Mesendoderm (in vitro differentiated cells): ENCODE results near the gene ATP5MC2.
A peak's percentile ranks its signal among the peaks of the same experiment; 100 is the strongest.

Experiments used
- DNase-seq: peaks from one replicate; pipeline ENCODE4 v3.0.0; 2013
- H2AK5ac ChIP-seq: 2 replicates; pipeline ENCODE4 v1.6.1; 2013; ENCODE audit warnings: low read length, inconsistent platforms
- H2BK120ac ChIP-seq: 2 replicates; pipeline ENCODE4 v1.6.1; 2013; ENCODE audit warnings: low read depth, mild to moderate bottlenecking, low read length, moderate library complexity, mixed read lengths
- H2BK15ac ChIP-seq: replicated peaks from 2 replicates; pipeline ENCODE4 v1.6.1; 2013; ENCODE audit warnings: low read depth, mild to moderate bottlenecking, moderate library complexity
- H2BK5ac ChIP-seq: 2 replicates; pipeline ENCODE4 v1.6.1; 2013; ENCODE audit warnings: low read length, inconsistent platforms
- H3K18ac ChIP-seq: 2 replicates; pipeline ENCODE4 v1.6.1; 2013; ENCODE audit warnings: mild to moderate bottlenecking, low read length, mixed read lengths
- H3K23ac ChIP-seq: one replicate; pipeline ENCODE4 v1.6.1; 2013; ENCODE audit warnings: low read length
- H3K27ac ChIP-seq: 2 replicates; pipeline ENCODE4 v1.5.1; 2013; ENCODE audit warnings: low read depth, mild to moderate bottlenecking, inconsistent platforms, low read length, moderate library complexity
- H3K27me3 ChIP-seq: 2 replicates; pipeline ENCODE4 v1.6.1; 2013; ENCODE audit warnings: low read length, control low read depth, mild to moderate bottlenecking, inconsistent platforms; ENCODE audit not compliant: insufficient read depth, poor library complexity
- H3K36me3 ChIP-seq: 2 replicates; pipeline ENCODE4 v1.6.1; 2013; ENCODE audit warnings: low read length, inconsistent platforms; ENCODE audit not compliant: control insufficient read depth, insufficient read depth
- H3K4ac ChIP-seq: one replicate; pipeline ENCODE4 v1.6.1; 2013; ENCODE audit warnings: low read depth, mild to moderate bottlenecking, low read length, moderate library complexity
- H3K4me1 ChIP-seq: 2 replicates; pipeline ENCODE4 v1.6.1; 2013; ENCODE audit warnings: low read depth, low read length, inconsistent platforms; ENCODE audit not compliant: control insufficient read depth
- H3K4me2 ChIP-seq: 2 replicates; pipeline ENCODE4 v1.6.1; 2013; ENCODE audit warnings: low read length
- H3K4me3 ChIP-seq: 2 replicates; pipeline ENCODE4 v1.5.1; 2013; ENCODE audit warnings: mild to moderate bottlenecking, low read length
- H3K56ac ChIP-seq: one replicate; pipeline ENCODE4 v1.6.1; 2013; ENCODE audit warnings: low read length
- H3K79me1 ChIP-seq: 2 replicates; pipeline ENCODE4 v1.6.1; 2013; ENCODE audit warnings: low read length, inconsistent platforms
- H3K79me2 ChIP-seq: 2 replicates; pipeline ENCODE4 v1.6.1; 2013; ENCODE audit warnings: mild to moderate bottlenecking, low read length; ENCODE audit not compliant: control insufficient read depth, insufficient read depth
- H3K9ac ChIP-seq: 2 replicates; pipeline ENCODE4 v1.6.1; 2013; ENCODE audit warnings: low read length, inconsistent platforms
- H4K5ac ChIP-seq: one replicate; pipeline ENCODE4 v1.6.1; 2013; ENCODE audit warnings: low read length
- H4K8ac ChIP-seq: one replicate; pipeline ENCODE4 v1.6.1; 2013; ENCODE audit warnings: low read depth, mild to moderate bottlenecking, control low read depth, low read length, moderate library complexity
- WGBS: extraction: QIAGEN DNeasy Blood & Tissue Kit; methylation state at CpG from one replicate; pipeline ENCODE4 v1.1.7; 2013; ENCODE audit warnings: low lambda C conversion rate, missing lambda C conversion rate; ENCODE audit not compliant: insufficient coverage; ENCODE audit errors: extremely low coverage; 5-methylcytosine and 5-hydroxymethylcytosine counted together

ATP5MC2 gene

DNA sequence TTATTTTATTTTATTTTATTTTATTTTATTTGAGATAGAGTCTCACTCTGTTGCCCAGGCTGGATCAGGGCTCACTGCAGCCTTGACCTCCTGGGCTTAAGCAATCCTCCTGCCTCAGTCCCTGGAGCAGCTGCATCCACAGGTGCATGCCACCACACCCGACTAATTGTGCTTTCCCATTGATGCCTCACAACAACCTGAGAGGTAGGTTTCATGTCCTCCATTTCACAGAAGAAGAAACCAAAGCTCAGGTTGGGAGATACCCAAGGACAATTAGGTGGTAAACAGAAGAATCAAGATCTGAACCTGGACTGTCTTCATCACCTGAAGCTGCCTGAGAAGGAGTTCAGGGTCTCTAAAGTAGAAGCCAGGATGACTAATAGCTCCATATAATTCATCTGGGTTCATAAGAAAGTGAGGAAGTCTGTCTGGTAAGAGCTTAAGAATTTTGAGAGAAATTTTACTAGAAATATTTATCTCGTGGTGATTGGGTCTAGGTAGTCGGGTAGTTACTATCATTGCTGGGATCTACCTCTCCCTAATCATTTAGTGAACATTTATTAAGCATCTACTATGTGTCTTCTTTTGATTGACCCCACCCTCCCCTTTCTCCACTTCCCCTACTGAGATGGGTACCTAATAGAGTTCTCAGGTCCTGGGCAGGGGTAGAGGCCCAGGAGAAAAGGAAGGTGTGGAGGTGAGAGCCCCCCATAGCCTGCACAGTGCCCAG is 23.2 kb upstream of the ATP5MC2 start:
- Histone ChIP-seq H4K5ac (no peak overlapping the region), H3K18ac (no peak overlapping the region), H3K4me1 (peaks cover 3% of the 10 kb centered on the region), H3K27ac (no peak overlapping the region), H3K4ac (no peak overlapping the region), H3K79me2 (no peaks in the 10 kb centered on the region), H2BK15ac (no peak overlapping the region), H2AK5ac (no peak overlapping the region), H4K8ac (no peak overlapping the region), H3K4me3 (no peak overlapping the region), H3K56ac (no peak overlapping the region), H3K23ac (no peak overlapping the region), H3K27me3 (peaks cover 29% of the 10 kb centered on the region), H3K79me1 (no peaks in the 10 kb centered on the region), H3K9ac (no peak overlapping the region), H3K36me3 (no peaks in the 10 kb centered on the region), H2BK120ac (no peak overlapping the region), H2BK5ac (no peak overlapping the region), H3K4me2 (no peak overlapping the region)
- no peak for DNase-seq
- no CpG with 5 or more reads among the region's 3 CpGs for WGBS

DNA sequence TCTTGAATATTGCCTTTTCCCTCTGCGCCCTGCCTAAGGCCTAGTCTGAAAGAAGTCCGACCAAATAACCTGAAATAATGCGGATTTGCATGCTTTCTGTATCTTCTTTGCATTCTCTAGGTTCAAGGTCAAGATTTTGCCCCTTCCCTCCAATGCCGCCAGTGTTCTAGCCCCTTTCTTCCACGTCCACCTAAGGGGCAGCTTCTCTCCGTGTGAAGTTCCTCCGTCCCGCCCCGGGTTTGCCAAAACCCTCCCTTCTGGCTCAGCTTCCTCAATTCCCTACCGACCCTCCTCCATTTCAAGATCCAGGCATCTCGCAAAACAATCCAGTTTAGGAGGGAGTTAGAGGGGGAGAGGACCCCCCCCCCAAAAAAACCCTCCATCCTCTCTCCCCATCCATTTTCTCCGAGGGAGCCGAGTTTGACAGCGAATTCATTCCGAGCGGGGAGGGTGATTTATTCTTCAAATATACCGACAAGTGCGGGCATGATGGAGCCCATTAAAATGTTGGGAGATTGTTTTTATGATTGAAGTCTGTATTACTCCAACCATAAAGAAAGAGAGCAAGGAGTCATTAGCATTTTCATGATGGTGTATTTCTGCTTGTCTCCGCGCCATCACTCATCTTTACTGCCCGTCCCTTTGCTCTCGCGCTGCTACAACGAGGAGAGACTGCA is 20.9 kb upstream of the ATP5MC2 start:
- Histone ChIP-seq H3K79me2 (no peaks in the 10 kb centered on the region), H4K5ac (no peak overlapping the region), H3K23ac (no peak overlapping the region), H3K27ac (no peak overlapping the region), H3K4me2 (peak overlapping the region; percentile 65), H2AK5ac (no peak overlapping the region), H2BK120ac (no peak overlapping the region), H3K27me3 (peaks cover 30% of the 10 kb centered on the region), H3K9ac (peak overlapping the region; percentile 51), H3K4ac (no peak overlapping the region), H3K36me3 (no peaks in the 10 kb centered on the region), H2BK5ac (no peak overlapping the region), H2BK15ac (no peak overlapping the region), H3K79me1 (no peaks in the 10 kb centered on the region), H3K4me3 (peak overlapping the region; percentile 9), H3K56ac (peak overlapping the region; percentile 53), H4K8ac (no peak overlapping the region), H3K18ac (no peak overlapping the region), H3K4me1 (peaks cover 3% of the 10 kb centered on the region)
- DNase-seq: no peak
- no CpG with 5 or more reads among the region's 24 CpGs for WGBS

DNA sequence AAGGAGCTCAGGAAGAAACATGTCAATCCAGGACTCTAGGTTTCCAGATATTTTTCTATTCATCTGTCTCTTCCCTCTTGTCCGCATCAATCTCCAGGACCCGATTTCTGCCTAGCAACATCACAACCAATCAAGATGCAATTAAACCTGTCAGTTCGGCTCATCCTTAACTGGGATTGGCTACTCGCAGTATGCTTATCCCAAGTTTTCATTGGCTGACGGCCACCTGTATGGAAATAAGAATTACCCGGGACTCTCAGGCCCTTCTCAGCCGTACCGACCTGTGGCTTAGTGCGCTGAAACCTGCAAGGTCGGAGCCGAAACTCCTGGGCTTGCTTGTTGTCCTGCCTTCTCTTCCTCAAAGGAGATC is 20.4 kb upstream of the ATP5MC2 start:
- no peak overlapping the region for H3K27ac ChIP-seq
- H3K9ac ChIP-seq: peak overlapping the region; percentile 51
- H3K79me2 ChIP-seq: no peaks in the 10 kb centered on the region
- no peak overlapping the region for H2BK15ac ChIP-seq
- peak overlapping the region; percentile 53 for H3K56ac ChIP-seq
- H2BK5ac ChIP-seq: no peak overlapping the region
- no peaks in the 10 kb centered on the region for H3K79me1 ChIP-seq
- H3K18ac ChIP-seq: no peak overlapping the region
- H2BK120ac ChIP-seq: no peak overlapping the region
- no CpG with 5 or more reads among the region's 11 CpGs for WGBS
- H3K4me1 ChIP-seq: peaks cover 3% of the 10 kb centered on the region
- peak; percentile 98 for DNase-seq
- H4K8ac ChIP-seq: no peak overlapping the region
- H3K4me3 ChIP-seq: peak overlapping the region; percentile 9
- no peak overlapping the region for H3K4ac ChIP-seq
- H3K36me3 ChIP-seq: no peaks in the 10 kb centered on the region
- peaks cover 30% of the 10 kb centered on the region for H3K27me3 ChIP-seq
- no peak overlapping the region for H3K23ac ChIP-seq
- peak overlapping the region; percentile 65 for H3K4me2 ChIP-seq
- H2AK5ac ChIP-seq: no peak overlapping the region
- no peak overlapping the region for H4K5ac ChIP-seq

DNA sequence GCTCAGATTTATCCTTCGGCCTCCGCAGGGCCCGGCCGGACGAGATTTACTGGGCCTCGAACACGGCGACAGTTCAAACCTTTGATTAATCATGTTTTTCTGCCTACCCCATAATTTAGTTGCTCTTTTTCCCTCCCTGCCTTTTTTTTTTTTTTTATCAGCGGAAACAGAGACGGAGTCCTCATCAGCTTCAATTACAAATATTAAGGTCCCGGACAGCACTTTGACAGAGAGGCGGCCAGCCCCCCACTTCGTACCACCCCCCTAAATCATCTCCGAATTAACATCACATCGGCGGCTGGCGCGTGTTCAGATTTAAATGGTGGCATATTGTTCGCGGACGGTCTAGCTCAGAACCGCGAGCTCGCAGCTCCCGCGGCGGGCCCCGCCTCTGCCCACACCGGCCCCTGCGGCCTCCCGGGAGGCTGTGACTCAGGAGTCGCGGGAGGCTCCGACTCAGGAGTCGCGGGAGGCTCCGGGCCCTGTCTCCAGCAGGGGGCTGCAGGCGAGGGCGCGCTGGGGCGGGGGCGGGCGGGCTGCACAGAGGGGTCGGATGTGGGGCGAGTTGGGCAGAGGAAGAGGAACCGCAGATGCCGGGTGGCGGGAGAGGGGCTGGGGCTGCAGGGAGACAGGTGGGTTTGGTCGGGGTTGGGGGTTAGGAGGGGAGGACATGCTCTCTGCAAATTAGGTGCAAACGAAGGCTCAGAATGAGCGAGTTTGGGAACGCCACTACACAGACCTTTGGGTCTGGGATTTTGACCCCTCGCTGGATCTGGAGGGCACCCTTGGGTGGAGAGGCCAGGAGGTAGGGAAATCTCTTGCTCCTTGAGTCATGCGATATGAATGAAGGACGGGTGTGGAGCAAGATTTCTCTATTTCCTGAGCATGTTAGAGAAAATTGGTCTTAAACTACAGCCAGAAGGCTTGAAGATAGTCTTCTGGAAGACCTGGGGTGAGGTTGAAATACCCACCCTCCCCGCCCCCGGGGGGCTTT is 19.6 kb upstream of the ATP5MC2 start:
- peak; percentile 59 for DNase-seq
- Histone ChIP-seq H2BK15ac (no peak overlapping the region), H2BK120ac (no peak overlapping the region), H3K18ac (no peak overlapping the region), H3K79me2 (no peaks in the 10 kb centered on the region), H3K4me1 (peaks cover 3% of the 10 kb centered on the region), H2AK5ac (no peak overlapping the region), H4K8ac (no peak overlapping the region), H3K4me2 (peak overlapping the region; percentile 6), H3K9ac (no peak overlapping the region), H3K36me3 (no peaks in the 10 kb centered on the region), H3K79me1 (no peaks in the 10 kb centered on the region), H3K4ac (no peak overlapping the region), H3K27ac (no peak overlapping the region), H3K4me3 (no peak overlapping the region), H4K5ac (no peak overlapping the region), H3K56ac (no peak overlapping the region), H2BK5ac (no peak overlapping the region), H3K27me3 (peaks cover 30% of the 10 kb centered on the region), H3K23ac (no peak overlapping the region)
- no CpG with 5 or more reads among the region's 57 CpGs for WGBS

- Histone ChIP-seq H3K36me3 (no peaks in the 10 kb centered on the region), H3K27ac (no peak overlapping the region)
Measured at GRCh38 chr12:53694756-53695151, 18.9 kb upstream of the ATP5MC2 start.

More at GRCh38 chr12:53694756-53695151, 18.9 kb upstream of the ATP5MC2 start:
- no CpG with 5 or more reads among the region's 16 CpGs for WGBS
- Histone ChIP-seq H2BK15ac (no peak overlapping the region), H3K79me1 (no peaks in the 10 kb centered on the region), H2BK120ac (no peak overlapping the region), H4K5ac (no peak overlapping the region), H3K23ac (no peak overlapping the region), H3K4me1 (peaks cover 3% of the 10 kb centered on the region), H3K4me2 (no peak overlapping the region), H3K79me2 (no peaks in the 10 kb centered on the region), H3K27me3 (peaks cover 30% of the 10 kb centered on the region), H3K18ac (no peak overlapping the region), H3K4ac (no peak overlapping the region), H3K9ac (no peak overlapping the region), H3K4me3 (no peak overlapping the region), H4K8ac (no peak overlapping the region), H2AK5ac (no peak overlapping the region), H2BK5ac (no peak overlapping the region), H3K56ac (no peak overlapping the region)
- no peak for DNase-seq
